SK-N-SH treated with all-trans-retinoic acid at 6 μM for 48 hours (cell line): ENCODE data around the gene SDR39U1.
"Not testable (repeated sequence)": the region's sequence is repeated elsewhere in the genome, so short reads cannot be mapped to it uniquely, and the experiment has no call there.

Source experiments
- ATAC-seq: fragments of 200-7000 bp; cut with Tn5 transposase; 3 replicates; pipeline ENCODE4 v1.9.1; 2020; ENCODE audit warnings: mild to moderate bottlenecking, moderate library complexity
- ARNTL ChIP-seq: fragments of 450-650 bp; formaldehyde crosslinking; IDR thresholded peaks from 2 replicates; pipeline ENCODE4 v1.5.0; 2020; ENCODE audit warnings: low read depth, mild to moderate bottlenecking, moderate library complexity, borderline replicate concordance
- BACH2 ChIP-seq: fragments of 250-450 bp; sonication (Bioruptor Pico); IDR thresholded peaks from 2 replicates; pipeline ENCODE4 v1.9.0; 2021; ENCODE audit warnings: mild to moderate bottlenecking, borderline replicate concordance
- CSDC2 ChIP-seq: fragments of 250-450 bp; sonication (Bioruptor Pico); IDR thresholded peaks from 2 replicates; pipeline ENCODE4 v1.5.0; 2020; ENCODE audit warnings: mild to moderate bottlenecking, moderate library complexity
- ESRRG ChIP-seq: fragments of 250-450 bp; sonication (Bioruptor Pico); IDR thresholded peaks from 2 replicates; pipeline ENCODE4 v1.6.1; 2021; ENCODE audit warnings: mild to moderate bottlenecking
- GLIS3 ChIP-seq: fragments of 250-450 bp; sonication (Bioruptor Pico); IDR thresholded peaks from 2 replicates; pipeline ENCODE4 v1.5.0; 2020; ENCODE audit warnings: mild to moderate bottlenecking, moderate library complexity
- ISL1 ChIP-seq: fragments of 250-450 bp; sonication (Bioruptor Pico); IDR thresholded peaks from 2 replicates; pipeline ENCODE4 v2.1.2; 2022; ENCODE audit warnings: mild to moderate bottlenecking, moderate library complexity
- OSR1 ChIP-seq: fragments of 250-450 bp; sonication (Bioruptor Pico); IDR thresholded peaks from 2 replicates; pipeline ENCODE4 v1.8.0; 2022; ENCODE audit warnings: moderate library complexity, mild to moderate bottlenecking, inconsistent platforms
- PPARA ChIP-seq: fragments of 250-450 bp; sonication (Bioruptor Pico); IDR thresholded peaks from 2 replicates; pipeline ENCODE4 v1.5.0; 2020; ENCODE audit warnings: mild to moderate bottlenecking, borderline replicate concordance
- RARB ChIP-seq: fragments of 250-450 bp; sonication (Bioruptor Pico); IDR thresholded peaks from 2 replicates; pipeline ENCODE4 v1.8.0; 2021; ENCODE audit warnings: mild to moderate bottlenecking, moderate library complexity
- SNAI2 ChIP-seq: fragments of 250-450 bp; sonication (Bioruptor Pico); IDR thresholded peaks from 2 replicates; pipeline ENCODE4 v1.5.0; 2020; ENCODE audit warnings: mild to moderate bottlenecking, moderate library complexity
- TCF4 ChIP-seq: fragments of 250-450 bp; sonication (Bioruptor Pico); IDR thresholded peaks from 2 replicates; pipeline ENCODE4 v1.8.0; 2021; ENCODE audit warnings: mild to moderate bottlenecking, moderate library complexity, borderline replicate concordance
- TOX ChIP-seq: fragments of 250-450 bp; sonication (Bioruptor Pico); IDR thresholded peaks from 2 replicates; pipeline ENCODE4 v1.8.0; 2021; ENCODE audit warnings: mild to moderate bottlenecking, moderate library complexity, borderline replicate concordance
- ZC3H10 ChIP-seq: fragments of 250-450 bp; sonication (Bioruptor Pico); IDR thresholded peaks from 2 replicates; pipeline ENCODE4 v1.5.1; 2021; ENCODE audit warnings: mild to moderate bottlenecking, moderate library complexity
- ZFP3 ChIP-seq: fragments of 250-450 bp; sonication (Bioruptor Pico); IDR thresholded peaks from 2 replicates; pipeline ENCODE4 v1.5.0; 2020; ENCODE audit warnings: mild to moderate bottlenecking, moderate library complexity
- ZFP30 ChIP-seq: fragments of 450-650 bp; formaldehyde crosslinking; IDR thresholded peaks from 2 replicates; pipeline ENCODE4 v1.5.0; 2022; ENCODE audit warnings: mild to moderate bottlenecking, moderate library complexity
- ZNF565 ChIP-seq: fragments of 450-650 bp; formaldehyde crosslinking; conservative IDR thresholded peaks from 2 replicates; pipeline ENCODE4 v1.5.0; 2020; ENCODE audit warnings: low read depth, mild to moderate bottlenecking, moderate library complexity
- ZNF70 ChIP-seq: fragments of 450-650 bp; formaldehyde crosslinking; IDR thresholded peaks from 2 replicates; pipeline ENCODE4 v1.5.0; 2020; ENCODE audit warnings: mild to moderate bottlenecking, moderate library complexity
- ZNF8 ChIP-seq: fragments of 450-650 bp; formaldehyde crosslinking; IDR thresholded peaks from 2 replicates; pipeline ENCODE4 v1.5.0; 2020; ENCODE audit warnings: mild to moderate bottlenecking, moderate library complexity
- TF ChIP-seq, protein P1 (sequence below): fragments of 250-450 bp; sonication (Bioruptor Pico); IDR thresholded peaks from 2 replicates; pipeline ENCODE4 v1.5.0; 2020; ENCODE audit warnings: mild to moderate bottlenecking, moderate library complexity
- TF ChIP-seq, protein P2 (sequence below): fragments of 250-450 bp; sonication (Bioruptor Pico); IDR thresholded peaks from 2 replicates; pipeline ENCODE4 v1.8.0; 2021; ENCODE audit warnings: low read depth, mild to moderate bottlenecking, moderate library complexity, borderline replicate concordance
- TF ChIP-seq, protein P3 (sequence below): fragments of 250-450 bp; sonication (Bioruptor Pico); IDR thresholded peaks from 2 replicates; pipeline ENCODE4 v1.5.1; 2021; ENCODE audit warnings: mild to moderate bottlenecking, moderate library complexity
- TF ChIP-seq, protein P4 (sequence below): fragments of 250-450 bp; sonication (Bioruptor Pico); IDR thresholded peaks from 2 replicates; pipeline ENCODE4 v1.5.1; 2020; ENCODE audit warnings: low read depth, mild to moderate bottlenecking, moderate library complexity
- TF ChIP-seq, protein P5 (sequence below): fragments of 250-450 bp; sonication (Bioruptor Pico); IDR thresholded peaks from 2 replicates; pipeline ENCODE4 v1.8.0; 2020; ENCODE audit warnings: mild to moderate bottlenecking, moderate library complexity, borderline replicate concordance

Gene SDR39U1, protein sequence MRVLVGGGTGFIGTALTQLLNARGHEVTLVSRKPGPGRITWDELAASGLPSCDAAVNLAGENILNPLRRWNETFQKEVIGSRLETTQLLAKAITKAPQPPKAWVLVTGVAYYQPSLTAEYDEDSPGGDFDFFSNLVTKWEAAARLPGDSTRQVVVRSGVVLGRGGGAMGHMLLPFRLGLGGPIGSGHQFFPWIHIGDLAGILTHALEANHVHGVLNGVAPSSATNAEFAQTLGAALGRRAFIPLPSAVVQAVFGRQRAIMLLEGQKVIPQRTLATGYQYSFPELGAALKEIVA

DNA sequence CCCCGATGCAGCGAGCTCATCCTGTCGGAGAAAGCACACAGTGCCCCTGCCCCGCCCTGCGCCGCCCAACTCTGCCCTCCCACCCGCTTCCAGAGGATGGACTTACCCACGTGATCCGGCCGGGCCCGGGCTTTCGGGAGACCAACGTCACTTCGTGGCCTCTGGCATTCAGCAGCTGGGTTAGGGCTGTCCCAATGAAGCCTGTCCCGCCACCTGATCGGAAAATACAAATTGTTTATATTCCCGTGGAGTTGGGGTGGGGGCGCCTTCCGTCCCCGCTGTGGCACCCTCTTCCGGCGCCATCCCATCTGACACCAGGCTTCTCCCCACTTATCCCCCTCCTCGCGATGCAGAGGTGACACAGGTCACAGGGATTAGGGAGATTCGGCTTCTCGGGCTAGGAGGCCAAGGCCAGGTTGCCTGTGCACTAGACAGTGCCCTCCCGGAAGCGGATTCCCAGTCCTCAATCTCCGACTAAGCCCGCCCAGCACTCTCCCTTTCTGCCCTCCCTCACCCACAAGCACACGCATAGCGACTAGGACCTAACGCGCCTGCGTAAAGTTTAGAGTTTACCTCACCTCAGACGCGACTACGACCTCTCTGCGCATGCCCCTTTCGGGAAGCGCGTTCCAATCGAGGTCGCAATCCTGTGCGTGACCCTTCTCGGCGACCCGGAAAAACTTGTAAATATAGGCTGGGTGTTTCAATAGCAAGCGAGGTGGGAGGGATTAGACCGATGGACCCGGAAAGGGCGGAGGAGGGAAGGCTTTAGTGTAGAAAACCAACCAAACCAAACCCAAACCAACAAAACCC is at the start of gene SDR39U1:
Gene SDR39U1, minus strand, starts transcription at position 537 of the 813 bp plus-strand sequence. Its CDS starts 7 bp downstream, at position 530.
- no peak for TF ChIP-seq SNAI2 (CRISPR knock-in tag)
- TF ChIP-seq, protein P1, sequence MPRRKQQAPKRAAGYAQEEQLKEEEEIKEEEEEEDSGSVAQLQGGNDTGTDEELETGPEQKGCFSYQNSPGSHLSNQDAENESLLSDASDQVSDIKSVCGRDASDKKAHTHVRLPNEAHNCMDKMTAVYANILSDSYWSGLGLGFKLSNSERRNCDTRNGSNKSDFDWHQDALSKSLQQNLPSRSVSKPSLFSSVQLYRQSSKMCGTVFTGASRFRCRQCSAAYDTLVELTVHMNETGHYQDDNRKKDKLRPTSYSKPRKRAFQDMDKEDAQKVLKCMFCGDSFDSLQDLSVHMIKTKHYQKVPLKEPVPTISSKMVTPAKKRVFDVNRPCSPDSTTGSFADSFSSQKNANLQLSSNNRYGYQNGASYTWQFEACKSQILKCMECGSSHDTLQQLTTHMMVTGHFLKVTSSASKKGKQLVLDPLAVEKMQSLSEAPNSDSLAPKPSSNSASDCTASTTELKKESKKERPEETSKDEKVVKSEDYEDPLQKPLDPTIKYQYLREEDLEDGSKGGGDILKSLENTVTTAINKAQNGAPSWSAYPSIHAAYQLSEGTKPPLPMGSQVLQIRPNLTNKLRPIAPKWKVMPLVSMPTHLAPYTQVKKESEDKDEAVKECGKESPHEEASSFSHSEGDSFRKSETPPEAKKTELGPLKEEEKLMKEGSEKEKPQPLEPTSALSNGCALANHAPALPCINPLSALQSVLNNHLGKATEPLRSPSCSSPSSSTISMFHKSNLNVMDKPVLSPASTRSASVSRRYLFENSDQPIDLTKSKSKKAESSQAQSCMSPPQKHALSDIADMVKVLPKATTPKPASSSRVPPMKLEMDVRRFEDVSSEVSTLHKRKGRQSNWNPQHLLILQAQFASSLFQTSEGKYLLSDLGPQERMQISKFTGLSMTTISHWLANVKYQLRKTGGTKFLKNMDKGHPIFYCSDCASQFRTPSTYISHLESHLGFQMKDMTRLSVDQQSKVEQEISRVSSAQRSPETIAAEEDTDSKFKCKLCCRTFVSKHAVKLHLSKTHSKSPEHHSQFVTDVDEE, result no peak
- TF ChIP-seq ZFP3 (CRISPR knock-in tag), result peak; percentile 94
- TF ChIP-seq, protein P2, sequence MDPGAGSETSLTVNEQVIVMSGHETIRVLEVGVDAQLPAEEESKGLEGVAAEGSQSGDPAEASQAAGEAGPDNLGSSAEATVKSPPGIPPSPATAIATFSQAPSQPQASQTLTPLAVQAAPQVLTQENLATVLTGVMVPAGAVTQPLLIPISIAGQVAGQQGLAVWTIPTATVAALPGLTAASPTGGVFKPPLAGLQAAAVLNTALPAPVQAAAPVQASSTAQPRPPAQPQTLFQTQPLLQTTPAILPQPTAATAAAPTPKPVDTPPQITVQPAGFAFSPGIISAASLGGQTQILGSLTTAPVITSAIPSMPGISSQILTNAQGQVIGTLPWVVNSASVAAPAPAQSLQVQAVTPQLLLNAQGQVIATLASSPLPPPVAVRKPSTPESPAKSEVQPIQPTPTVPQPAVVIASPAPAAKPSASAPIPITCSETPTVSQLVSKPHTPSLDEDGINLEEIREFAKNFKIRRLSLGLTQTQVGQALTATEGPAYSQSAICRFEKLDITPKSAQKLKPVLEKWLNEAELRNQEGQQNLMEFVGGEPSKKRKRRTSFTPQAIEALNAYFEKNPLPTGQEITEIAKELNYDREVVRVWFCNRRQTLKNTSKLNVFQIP, result 0 out of 2 replicates have a peak, but pooled peaks have one; percentile 34
- TF ChIP-seq GLIS3 (CRISPR knock-in tag), result no peak
- TF ChIP-seq TCF4 (CRISPR knock-in tag), result no peak
- no peak for TF ChIP-seq BACH2 (CRISPR knock-in tag)
- no peak for TF ChIP-seq ISL1 (CRISPR knock-in tag)
- TF ChIP-seq ARNTL (CRISPR knock-in tag), result no peak
- TF ChIP-seq, protein P3, sequence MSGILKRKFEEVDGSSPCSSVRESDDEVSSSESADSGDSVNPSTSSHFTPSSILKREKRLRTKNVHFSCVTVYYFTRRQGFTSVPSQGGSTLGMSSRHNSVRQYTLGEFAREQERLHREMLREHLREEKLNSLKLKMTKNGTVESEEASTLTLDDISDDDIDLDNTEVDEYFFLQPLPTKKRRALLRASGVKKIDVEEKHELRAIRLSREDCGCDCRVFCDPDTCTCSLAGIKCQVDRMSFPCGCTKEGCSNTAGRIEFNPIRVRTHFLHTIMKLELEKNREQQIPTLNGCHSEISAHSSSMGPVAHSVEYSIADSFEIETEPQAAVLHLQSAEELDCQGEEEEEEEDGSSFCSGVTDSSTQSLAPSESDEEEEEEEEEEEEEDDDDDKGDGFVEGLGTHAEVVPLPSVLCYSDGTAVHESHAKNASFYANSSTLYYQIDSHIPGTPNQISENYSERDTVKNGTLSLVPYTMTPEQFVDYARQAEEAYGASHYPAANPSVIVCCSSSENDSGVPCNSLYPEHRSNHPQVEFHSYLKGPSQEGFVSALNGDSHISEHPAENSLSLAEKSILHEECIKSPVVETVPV (CRISPR knock-in tag), result no peak
- no peak for TF ChIP-seq ZFP30 (CRISPR knock-in tag)
- TF ChIP-seq, protein P4, sequence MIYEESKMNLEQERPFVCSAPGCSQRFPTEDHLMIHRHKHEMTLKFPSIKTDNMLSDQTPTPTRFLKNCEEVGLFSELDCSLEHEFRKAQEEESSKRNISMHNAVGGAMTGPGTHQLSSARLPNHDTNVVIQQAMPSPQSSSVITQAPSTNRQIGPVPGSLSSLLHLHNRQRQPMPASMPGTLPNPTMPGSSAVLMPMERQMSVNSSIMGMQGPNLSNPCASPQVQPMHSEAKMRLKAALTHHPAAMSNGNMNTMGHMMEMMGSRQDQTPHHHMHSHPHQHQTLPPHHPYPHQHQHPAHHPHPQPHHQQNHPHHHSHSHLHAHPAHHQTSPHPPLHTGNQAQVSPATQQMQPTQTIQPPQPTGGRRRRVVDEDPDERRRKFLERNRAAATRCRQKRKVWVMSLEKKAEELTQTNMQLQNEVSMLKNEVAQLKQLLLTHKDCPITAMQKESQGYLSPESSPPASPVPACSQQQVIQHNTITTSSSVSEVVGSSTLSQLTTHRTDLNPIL (CRISPR knock-in tag), result no peak
- no peak for TF ChIP-seq TOX (CRISPR knock-in tag)
- TF ChIP-seq ZNF8, result no peak
- no peak for TF ChIP-seq PPARA
- TF ChIP-seq RARB (CRISPR knock-in tag), result no peak
- TF ChIP-seq ZNF70, result no peak
- TF ChIP-seq CSDC2 (CRISPR knock-in tag), result no peak
- no peak for TF ChIP-seq ZNF565 (CRISPR knock-in tag)
- TF ChIP-seq OSR1 (CRISPR knock-in tag), result no peak
- 0 out of 2 replicates have a peak, but pooled peaks have one; percentile 11 for TF ChIP-seq ZC3H10 (CRISPR knock-in tag)
- TF ChIP-seq, protein P5, sequence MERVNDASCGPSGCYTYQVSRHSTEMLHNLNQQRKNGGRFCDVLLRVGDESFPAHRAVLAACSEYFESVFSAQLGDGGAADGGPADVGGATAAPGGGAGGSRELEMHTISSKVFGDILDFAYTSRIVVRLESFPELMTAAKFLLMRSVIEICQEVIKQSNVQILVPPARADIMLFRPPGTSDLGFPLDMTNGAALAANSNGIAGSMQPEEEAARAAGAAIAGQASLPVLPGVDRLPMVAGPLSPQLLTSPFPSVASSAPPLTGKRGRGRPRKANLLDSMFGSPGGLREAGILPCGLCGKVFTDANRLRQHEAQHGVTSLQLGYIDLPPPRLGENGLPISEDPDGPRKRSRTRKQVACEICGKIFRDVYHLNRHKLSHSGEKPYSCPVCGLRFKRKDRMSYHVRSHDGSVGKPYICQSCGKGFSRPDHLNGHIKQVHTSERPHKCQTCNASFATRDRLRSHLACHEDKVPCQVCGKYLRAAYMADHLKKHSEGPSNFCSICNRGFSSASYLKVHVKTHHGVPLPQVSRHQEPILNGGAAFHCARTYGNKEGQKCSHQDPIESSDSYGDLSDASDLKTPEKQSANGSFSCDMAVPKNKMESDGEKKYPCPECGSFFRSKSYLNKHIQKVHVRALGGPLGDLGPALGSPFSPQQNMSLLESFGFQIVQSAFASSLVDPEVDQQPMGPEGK (CRISPR knock-in tag), result no peak
- no peak for TF ChIP-seq ESRRG (CRISPR knock-in tag)
- peak; percentile 94 for ATAC-seq

DNA sequence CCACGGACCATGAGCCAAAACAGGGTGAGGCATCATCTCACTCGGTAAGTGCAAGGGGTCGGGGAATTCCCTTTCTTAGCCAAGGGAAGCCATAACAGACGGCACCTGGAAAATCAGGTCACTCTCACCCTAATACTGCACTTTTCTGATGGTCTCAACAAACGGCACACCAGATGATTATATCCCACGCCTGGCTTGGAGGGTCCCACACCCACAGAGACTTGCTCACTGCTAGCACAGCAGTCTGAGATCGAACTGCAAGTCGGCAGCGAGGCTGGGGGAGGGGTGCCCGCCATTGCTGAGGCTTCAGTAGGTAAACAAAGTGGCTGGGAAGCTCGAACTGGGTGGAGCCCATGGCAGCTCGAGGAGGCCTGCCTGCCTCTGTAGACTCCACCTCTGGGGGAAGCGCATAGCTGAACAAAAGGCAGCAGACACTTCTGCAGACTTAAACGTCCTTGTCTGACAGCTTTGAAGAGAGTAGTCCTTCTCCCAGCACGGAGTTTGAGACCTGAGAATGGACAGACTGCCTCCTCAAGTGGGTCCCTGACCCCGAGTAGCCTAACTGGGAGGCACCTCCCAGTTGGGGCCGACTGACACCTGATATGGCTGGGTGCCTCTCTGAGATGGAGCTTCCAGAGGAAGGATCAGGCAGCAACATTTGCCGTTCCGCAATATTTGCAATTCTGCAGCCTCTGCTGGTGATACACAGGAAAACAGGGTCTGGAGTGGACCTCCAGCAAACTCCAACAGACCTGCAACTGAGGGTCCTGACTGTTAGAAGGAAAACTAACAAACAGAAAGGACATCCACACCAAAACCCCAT is 49.2 kb upstream of the SDR39U1 start:
- ATAC-seq, result not testable (repeated sequence)
